Epidermal melanocyte (primary cell): ENCODE data around the gene SVIL.
"Not testable (repeated sequence)": the region's sequence is repeated elsewhere in the genome, so short reads cannot be mapped to it uniquely, and the experiment has no call there.

Source experiments
- DNase-seq: peaks from one replicate; pipeline ENCODE4 v3.0.0; 2011; ENCODE audit warnings: low spot score; ENCODE audit not compliant: insufficient read length

Gene SVIL

GRCh38 chr10:29578457-29578856 is 56.3 kb downstream of the SVIL start:
- no peak for DNase-seq

DNA sequence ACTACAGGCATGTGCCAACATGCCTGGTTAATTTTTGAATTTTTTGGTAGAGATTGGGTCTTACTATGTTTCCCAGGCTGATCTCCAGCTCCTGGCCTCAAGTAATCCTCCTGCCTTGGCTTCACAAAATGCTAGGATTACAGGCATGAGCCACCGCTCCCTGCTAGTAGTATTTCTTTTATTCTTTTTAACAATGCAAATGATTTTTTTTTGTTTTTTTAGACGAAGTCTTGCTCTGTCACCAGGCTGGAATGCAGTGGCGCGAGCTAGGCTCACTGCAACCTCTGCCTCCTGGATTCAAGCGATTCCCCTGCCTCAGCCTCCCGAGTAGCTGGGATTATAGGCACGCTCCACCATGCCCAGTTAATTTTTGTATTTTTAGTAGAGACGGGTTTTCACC is 58.1 kb downstream of the SVIL start:
- no peak for DNase-seq

DNA sequence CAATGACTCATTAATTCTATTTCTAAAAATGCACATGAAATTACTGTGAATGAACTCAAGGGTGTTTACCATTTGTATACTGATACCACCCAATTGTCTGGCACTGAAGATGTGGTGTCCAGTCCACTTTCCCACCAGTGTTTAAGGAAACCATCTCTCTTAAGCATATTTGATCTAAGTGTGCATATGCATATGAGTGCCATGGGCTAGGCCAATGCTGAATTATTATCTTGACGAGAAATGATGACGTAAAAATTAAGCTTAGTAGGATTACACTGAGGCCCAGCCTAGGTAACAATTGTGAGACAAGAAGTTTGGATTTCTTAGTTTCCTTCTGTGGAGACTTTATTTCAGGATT is 59.7 kb downstream of the SVIL start:
- no peak for DNase-seq

DNA sequence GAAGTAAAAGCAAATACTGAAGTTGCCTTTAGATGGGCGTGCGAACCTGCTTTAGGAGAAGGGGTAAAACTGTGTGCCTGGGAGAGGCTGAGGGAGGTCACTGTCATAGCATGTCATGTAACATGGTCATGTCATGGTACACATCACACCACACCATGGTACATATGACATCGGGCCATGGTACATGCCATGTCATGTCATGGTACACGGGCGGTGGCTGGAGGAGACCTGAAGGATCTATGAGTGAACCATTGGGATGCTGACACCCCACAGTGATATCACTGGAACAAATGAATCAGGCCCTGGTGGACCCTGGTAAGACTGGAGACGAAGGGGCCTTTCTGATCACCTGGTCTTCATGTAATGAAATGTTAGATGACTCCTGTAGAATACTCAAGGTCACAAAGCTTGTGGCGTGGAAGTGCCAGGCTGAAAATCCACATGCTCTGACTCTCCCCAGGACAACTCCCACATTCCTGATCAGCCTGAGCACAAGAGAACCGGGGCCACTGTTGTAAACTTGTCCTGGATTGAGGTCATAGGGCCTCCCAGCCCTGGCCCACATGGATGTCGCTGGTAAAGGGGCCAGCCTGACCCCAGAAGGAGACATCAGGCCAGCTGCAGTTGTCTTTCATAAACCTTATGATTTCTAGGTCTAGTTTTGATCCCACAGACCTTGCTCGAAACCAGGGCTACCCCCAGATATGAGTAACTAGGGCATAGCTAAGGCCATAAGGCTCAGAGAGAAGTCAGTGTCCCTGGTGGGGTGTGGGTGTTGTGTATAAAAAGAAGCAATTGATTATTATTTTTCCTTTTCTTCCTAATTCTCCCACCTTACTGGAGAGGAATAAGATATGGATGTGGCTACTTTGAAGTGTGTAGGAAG is 60.3 kb downstream of the SVIL start:
- DNase-seq = not testable (repeated sequence)

DNA sequence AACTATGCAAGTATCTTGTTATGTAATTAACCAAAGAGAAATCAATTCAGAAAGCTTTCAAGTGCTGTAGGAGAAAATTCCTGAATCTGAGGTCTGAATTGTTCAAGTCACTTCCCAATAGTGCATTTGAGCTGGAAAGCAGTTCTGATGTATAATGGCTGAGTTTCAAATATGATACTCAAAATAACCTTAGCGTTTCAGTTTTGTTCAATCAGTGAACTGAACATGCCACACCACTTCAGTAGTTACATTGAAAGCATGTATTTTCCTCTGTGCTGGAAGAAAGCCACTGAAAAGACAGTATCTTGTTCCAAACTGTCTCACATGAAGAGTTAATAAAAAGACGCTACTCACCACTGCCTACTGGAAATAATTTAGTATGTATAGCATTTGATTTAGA is 64.5 kb downstream of the SVIL start:
- DNase-seq = not testable (repeated sequence)

GRCh38 chr10:29569795-29570194 is 65.0 kb downstream of the SVIL start:
- DNase-seq = no peak

GRCh38 chr10:29567003-29567402 is 67.8 kb downstream of the SVIL start:
- DNase-seq = no peak

GRCh38 chr10:29566209-29566608 is 68.6 kb downstream of the SVIL start:
- DNase-seq = not testable (repeated sequence)

DNA sequence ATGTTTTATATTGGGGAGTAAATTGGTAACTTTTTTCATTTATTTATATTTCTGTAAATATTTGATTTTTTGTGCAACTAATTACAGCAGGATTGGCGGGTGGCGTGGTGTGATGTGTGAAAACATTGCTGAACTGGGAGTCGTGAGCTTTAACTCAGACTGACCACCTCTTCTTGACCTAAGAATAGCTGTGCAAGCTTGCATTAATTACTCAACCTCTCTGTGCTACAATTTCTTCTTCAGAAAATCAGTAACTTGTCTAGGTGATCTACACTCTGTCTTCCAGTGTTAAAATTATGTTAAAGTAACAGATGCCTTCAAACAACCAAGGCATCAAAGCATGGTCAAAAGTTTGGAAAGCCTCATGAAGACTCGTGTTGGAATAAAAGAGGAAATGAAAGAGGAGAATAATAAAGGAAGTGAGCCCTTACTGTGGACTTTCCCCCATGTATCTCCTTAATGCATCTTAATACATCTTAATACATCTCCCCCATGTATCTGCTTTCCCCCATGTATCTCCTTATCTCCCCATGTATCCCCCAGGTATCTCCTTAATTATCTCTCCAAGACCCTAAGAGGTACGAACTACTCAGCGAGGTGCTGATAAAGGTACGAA is 71.2 kb downstream of the SVIL start:
- no peak for DNase-seq

GRCh38 chr10:29563006-29563405 is 71.8 kb downstream of the SVIL start:
- DNase-seq = not testable (repeated sequence)

- DNase-seq = no peak
These were observed 74.8 kb downstream of the SVIL start for GRCh38 chr10:29559996-29560395.

- DNase-seq = no peak
These were observed 77.1 kb downstream of the SVIL start for GRCh38 chr10:29557665-29558064.

GRCh38 chr10:29555746-29556481 is 78.9 kb downstream of the SVIL start:
- DNase-seq = no peak

- DNase-seq = no peak
These were observed 79.6 kb downstream of the SVIL start for GRCh38 chr10:29555091-29555745.

DNA sequence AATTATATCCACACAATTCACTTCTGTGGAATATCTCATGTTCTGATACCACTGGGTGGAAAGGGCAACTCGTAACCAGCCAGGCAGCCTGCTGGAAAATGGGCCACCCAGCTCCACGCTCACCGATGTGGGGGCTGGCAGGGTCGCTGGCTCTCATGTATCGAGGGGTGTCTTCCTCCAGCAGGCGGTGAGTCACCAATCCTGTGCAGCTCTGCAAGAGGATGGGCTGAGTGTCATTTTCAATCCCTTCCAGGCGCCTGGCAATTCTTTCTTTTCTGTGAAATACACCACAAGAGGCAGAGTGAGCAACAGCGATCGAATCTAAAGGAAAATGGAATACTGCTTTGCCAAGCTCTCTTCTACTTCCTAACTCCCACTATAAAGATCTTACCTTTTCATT is 80.1 kb downstream of the SVIL start:
- DNase-seq = no peak

DNA sequence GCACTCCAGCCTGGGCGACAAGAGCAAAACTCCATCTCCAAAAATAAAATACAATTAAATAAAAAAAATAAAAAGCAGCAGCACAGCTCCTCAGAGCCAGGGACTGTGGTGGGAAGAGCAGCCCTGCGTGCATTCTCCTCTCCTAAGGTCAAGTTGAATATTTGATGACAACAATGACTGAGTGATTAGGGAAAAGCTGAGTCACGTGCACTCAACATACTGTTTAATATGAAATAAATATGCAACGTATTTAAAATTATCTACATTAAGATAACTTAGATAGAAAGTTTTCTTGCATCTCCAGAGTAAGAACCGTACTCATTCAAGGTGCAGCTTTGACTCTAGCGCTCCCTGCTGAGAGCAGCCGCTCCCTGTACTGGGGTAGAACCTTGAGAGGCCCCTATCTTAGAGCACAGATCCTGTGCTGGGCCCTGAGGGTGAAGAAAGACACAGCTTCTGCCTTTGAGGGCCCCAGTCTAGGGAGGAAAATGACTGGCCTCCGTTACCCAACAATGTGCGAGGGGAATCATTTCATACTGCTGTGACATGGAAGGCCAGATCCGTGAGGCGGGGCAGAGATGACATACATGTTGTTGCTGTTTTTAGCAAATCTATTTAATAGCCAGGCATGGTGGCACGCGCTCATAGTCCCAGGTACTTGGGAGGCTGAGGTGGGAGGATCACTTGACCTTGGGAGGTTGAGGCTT is 81.1 kb downstream of the SVIL start:
- DNase-seq = no peak

GRCh38 chr10:29553116-29553515 is 81.7 kb downstream of the SVIL start:
- not testable (repeated sequence) for DNase-seq

- not testable (repeated sequence) for DNase-seq
These were observed 85.3 kb downstream of the SVIL start for GRCh38 chr10:29549493-29549892.

GRCh38 chr10:29546773-29547313 is 87.9 kb downstream of the SVIL start:
- DNase-seq = no peak

DNA sequence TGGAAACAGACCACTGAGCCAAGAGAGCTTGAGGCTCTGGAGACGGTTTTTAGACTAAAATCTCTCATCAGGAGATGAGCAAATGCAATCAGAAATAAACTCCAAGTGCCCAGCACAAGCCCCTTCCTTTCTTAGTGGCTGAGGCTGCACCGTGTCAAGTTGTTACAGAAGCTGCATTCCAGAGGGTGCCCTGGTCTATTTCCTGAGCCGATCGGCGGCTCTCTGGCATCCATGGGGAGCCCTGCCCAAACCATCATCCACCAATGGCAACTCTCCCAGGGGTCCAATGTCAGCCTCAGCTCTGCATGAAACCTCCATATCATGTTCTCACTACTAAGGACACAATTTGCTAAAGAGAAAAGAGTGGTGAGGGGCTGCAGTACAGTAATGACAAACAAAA is 89.6 kb downstream of the SVIL start:
- DNase-seq = no peak

GRCh38 chr10:29543715-29544114 is 91.1 kb downstream of the SVIL start:
- DNase-seq = no peak
